Astrocyte of the cerebellum (primary cell): Measurements from ENCODE around the gene PERP.

Source experiments
- DNase-seq: peaks from one replicate; pipeline ENCODE4 v3.0.0-alpha.2; 2011; ENCODE audit warnings: low read depth
- H3K4me3 ChIP-seq: 2 replicates; pipeline ENCODE4 v1.5.1; 2011; ENCODE audit warnings: mild to moderate bottlenecking, low read depth, low read length, moderate library complexity
- in situ Hi-C: cut with HindIII; loops from 2 replicates; pipeline ENCODE4 v1.10.0; 2017; ENCODE audit warnings: low sequenced_read_pairs
- TF ChIP-seq, protein P1 (sequence below): IDR thresholded peaks from 2 replicates; pipeline ENCODE4 v1.5.1; 2012; ENCODE audit warnings: low read length, low read depth, moderate library complexity, mild to moderate bottlenecking; ENCODE audit errors: missing control alignments

Gene PERP

DNA sequence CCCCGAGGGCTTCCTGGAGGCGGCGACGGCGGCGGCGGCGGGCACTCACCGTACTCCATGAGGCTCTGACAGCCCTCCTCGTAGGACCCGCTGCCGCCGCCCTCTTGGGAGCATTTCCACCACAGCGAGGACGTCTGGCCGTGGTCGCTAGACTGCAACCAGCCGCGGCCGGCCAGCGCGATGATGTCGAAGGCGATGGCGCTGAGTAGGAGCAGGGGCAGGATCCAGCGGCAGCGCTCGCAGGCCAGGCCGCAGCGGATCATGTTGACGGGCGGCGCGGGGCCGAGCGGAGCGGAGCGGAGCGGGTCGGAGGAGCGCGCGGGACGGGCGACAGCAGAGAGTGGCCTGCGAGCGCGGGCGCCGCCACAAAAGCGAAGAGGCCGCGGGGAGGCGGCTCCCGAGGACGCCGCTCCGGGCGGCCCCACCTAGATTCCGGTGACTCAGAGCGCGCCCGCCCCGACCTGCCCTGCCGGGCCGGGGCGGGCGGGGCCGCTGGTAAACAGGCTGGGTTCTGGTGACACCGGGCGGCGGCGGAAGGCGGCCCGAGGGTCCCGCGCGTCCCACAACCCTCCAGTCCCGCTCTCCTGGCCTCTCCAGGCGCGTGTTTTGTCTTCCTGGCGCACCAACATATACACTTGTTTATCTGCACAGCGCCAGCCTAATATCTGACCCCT lies at the start of gene PERP:
Gene PERP, minus strand, starts transcription at position 342 of the 674 bp plus-strand sequence. Its CDS starts 79 bp downstream, at position 263.
- in situ Hi-C loops = no loop called here
- H3K4me3 ChIP-seq = peak within 1 kb of the TSS; percentile 72
- no peak for DNase-seq
- TF ChIP-seq, protein P1, sequence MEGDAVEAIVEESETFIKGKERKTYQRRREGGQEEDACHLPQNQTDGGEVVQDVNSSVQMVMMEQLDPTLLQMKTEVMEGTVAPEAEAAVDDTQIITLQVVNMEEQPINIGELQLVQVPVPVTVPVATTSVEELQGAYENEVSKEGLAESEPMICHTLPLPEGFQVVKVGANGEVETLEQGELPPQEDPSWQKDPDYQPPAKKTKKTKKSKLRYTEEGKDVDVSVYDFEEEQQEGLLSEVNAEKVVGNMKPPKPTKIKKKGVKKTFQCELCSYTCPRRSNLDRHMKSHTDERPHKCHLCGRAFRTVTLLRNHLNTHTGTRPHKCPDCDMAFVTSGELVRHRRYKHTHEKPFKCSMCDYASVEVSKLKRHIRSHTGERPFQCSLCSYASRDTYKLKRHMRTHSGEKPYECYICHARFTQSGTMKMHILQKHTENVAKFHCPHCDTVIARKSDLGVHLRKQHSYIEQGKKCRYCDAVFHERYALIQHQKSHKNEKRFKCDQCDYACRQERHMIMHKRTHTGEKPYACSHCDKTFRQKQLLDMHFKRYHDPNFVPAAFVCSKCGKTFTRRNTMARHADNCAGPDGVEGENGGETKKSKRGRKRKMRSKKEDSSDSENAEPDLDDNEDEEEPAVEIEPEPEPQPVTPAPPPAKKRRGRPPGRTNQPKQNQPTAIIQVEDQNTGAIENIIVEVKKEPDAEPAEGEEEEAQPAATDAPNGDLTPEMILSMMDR = no peak

GRCh38 chr6:138155443-138155842 lies 48.2 kb upstream of the PERP start:
- TF ChIP-seq, protein P1 = no peak
- DNase-seq = no peak
- in situ Hi-C loops = no loop called here
- H3K4me3 ChIP-seq = no peak overlapping the region

DNA sequence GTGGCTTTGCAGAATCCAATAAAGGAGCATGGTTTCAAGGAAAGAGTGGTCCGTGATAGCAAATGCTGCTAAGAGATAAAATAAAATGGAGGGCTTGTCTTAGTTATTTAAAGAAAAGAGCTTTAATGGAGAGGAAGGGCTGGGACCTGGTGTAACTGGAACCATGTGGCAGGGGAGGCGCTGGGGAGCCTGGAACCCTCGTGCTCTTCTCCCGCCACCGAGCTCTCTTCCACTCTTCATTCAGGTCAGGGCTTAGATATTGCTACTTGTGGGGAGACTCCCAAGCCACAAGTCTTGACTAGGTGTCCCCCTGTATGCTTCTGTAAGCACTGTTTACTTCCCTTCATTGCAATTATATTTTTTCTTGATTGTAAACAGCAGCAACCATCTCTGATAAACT lies 39.3 kb upstream of the PERP start:
- TF ChIP-seq, protein P1 = no peak
- in situ Hi-C loops = no loop called here
- DNase-seq = no peak
- H3K4me3 ChIP-seq = no peak overlapping the region

DNA sequence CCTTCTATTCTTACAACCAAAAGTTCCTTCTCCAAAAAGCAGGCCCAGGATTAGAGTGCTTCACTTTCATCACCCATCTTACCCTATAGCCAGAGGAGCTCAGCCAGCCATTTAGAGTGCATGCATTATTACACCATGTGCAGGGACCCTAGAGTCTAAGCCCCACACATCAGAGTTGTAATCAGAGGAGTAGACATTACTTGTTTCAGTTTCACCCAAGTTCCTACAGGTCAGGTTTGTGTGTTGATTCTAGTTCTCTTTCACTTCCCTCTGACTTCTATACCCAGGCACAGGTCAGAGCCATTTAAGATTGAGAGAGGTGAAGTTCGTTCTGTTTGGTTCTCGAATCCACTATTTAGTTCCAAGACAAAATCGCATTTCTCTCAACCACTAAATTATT lies 38.2 kb upstream of the PERP start:
- TF ChIP-seq, protein P1 = no peak
- H3K4me3 ChIP-seq = no peak overlapping the region
- in situ Hi-C loops = no loop called here
- no peak for DNase-seq

DNA sequence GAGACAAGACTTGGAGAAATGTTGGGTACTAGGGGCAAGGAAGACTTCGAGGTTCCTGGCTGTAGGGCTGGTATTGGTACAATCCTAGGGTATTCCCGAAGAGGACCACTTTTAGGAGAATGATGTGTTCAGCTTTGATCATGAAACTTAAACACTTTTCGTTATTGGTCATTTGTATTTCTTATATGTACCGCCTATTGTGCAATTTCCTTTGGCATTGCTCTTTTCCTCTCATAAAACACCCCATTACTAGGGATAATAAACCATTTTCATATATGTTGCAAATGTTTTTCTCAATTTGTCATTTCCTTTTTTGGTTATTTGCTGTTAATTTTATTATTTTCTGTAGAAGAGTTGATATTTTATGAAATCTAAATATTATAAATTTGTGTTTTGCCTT lies 35.6 kb upstream of the PERP start:
- H3K4me3 ChIP-seq = no peak overlapping the region
- in situ Hi-C loops = no loop called here
- TF ChIP-seq, protein P1 = no peak
- no peak for DNase-seq

- H3K4me3 ChIP-seq = no peak overlapping the region
- DNase-seq = no peak
- in situ Hi-C loops = no loop called here
- TF ChIP-seq, protein P1 = no peak
These were observed 22.0 kb upstream of the PERP start for GRCh38 chr6:138129190-138129589.
